HEK293 (cell line): ENCODE results near the gene GPS1.

Experiments used
- CTCF ChIA-PET: fragments of 350-600 bp; formaldehyde crosslinking; extraction: SDS; loops from one replicate; lab custom pipeline; 2021; ENCODE audit warnings: antibody characterized with exemption; lab: Yijun Ruan, JAX
- POLR2A ChIA-PET: fragments of 300-600 bp; formaldehyde crosslinking; extraction: SDS; loops from one replicate; lab custom pipeline; 2020; ENCODE audit warnings: antibody characterized with exemption, inconsistent platforms; lab: Yijun Ruan, JAX
- H3K27ac ChIP-seq: fragments of 200-500 bp; sonication (Bioruptor generic); 2 replicates; pipeline ENCODE4 v1.5.1; 2014; ENCODE audit warnings: low read depth, low read length, control low read depth, inconsistent platforms; ENCODE audit errors: extremely low read depth
- H3K36me3 ChIP-seq, 2 experiments: fragments of 200-500 bp in 1 of 2; sonication (Bioruptor generic) in 1 of 2; 1 replicate in 1 of 2; 2 replicates in 1 of 2; pipeline ENCODE4 v1.5.1; 2014 to 2017; ENCODE audit warnings: inconsistent platforms in 2 of 2, low read length in 2 of 2; ENCODE audit not compliant: control insufficient read depth in 2 of 2, insufficient read depth in 1 of 2
- H3K4me1 ChIP-seq: fragments of 200-500 bp; sonication (Bioruptor generic); 2 replicates; pipeline ENCODE4 v1.5.1; 2014; ENCODE audit warnings: mild to moderate bottlenecking, low read length, inconsistent platforms; ENCODE audit not compliant: control insufficient read depth, insufficient read depth
- H3K4me3 ChIP-seq: 2 replicates; pipeline ENCODE4 v1.5.1; 2011; ENCODE audit warnings: low read depth, mild to moderate bottlenecking, control low read depth, low read length, moderate library complexity
- H3K9me3 ChIP-seq: fragments of 200-500 bp; sonication (Bioruptor generic); 2 replicates; pipeline ENCODE4 v1.5.1; 2014; ENCODE audit warnings: low read depth, low read length, inconsistent platforms; ENCODE audit not compliant: control insufficient read depth, insufficient read depth
- ZBTB11 ChIP-seq: fragments of 450-650 bp; formaldehyde crosslinking; conservative IDR thresholded peaks from 2 replicates; pipeline ENCODE4 v1.5.1; 2016; ENCODE audit warnings: low read depth, missing biosample characterization, missing genetic modification characterization
- ZNF121 ChIP-seq: fragments of 450-650 bp; formaldehyde crosslinking; IDR thresholded peaks from 2 replicates; pipeline ENCODE4 v1.5.1; 2016; ENCODE audit warnings: missing biosample characterization, missing genetic modification characterization
- ZNF394 ChIP-seq: fragments of 450-650 bp; formaldehyde crosslinking; IDR thresholded peaks from 2 replicates; pipeline ENCODE4 v1.5.1; 2016; ENCODE audit warnings: missing biosample characterization, missing genetic modification characterization, mild to moderate bottlenecking, moderate library complexity, borderline replicate concordance
- ZNF433 ChIP-seq: fragments of 450-650 bp; formaldehyde crosslinking; IDR thresholded peaks from 2 replicates; pipeline ENCODE4 v1.5.1; 2016; ENCODE audit warnings: missing biosample characterization, missing genetic modification characterization, low read depth
- ZNF561 ChIP-seq: fragments of 450-650 bp; IDR thresholded peaks from 2 replicates; pipeline ENCODE4 v1.5.1; 2018; ENCODE audit warnings: missing biosample characterization, missing genetic modification characterization, borderline replicate concordance
- ZNF621 ChIP-seq: fragments of 450-650 bp; formaldehyde crosslinking; IDR thresholded peaks from 2 replicates; pipeline ENCODE4 v1.5.1; 2017; ENCODE audit warnings: missing biosample characterization, missing genetic modification characterization
- ZNF623 ChIP-seq: fragments of 450-650 bp; formaldehyde crosslinking; IDR thresholded peaks from 2 replicates; pipeline ENCODE4 v1.5.1; 2016; ENCODE audit warnings: missing biosample characterization, missing genetic modification characterization
- ZNF629 ChIP-seq: fragments of 450-650 bp; formaldehyde crosslinking; IDR thresholded peaks from 2 replicates; pipeline ENCODE4 v1.5.1; 2017; ENCODE audit warnings: missing biosample characterization, missing genetic modification characterization
- ZNF704 ChIP-seq: fragments of 450-650 bp; formaldehyde crosslinking; IDR thresholded peaks from 2 replicates; pipeline ENCODE4 v1.5.1; 2016; ENCODE audit warnings: missing biosample characterization, missing genetic modification characterization
- TF ChIP-seq, protein P1 (sequence below): fragments of 450-650 bp; formaldehyde crosslinking; IDR thresholded peaks from 2 replicates; pipeline ENCODE4 v1.5.1; 2017; ENCODE audit warnings: missing biosample characterization, missing genetic modification characterization
- TF ChIP-seq, protein P2 (sequence below): sonication (generic); formaldehyde crosslinking; IDR thresholded peaks from 2 replicates; pipeline ENCODE4 v1.8.1; 2022; ENCODE audit warnings: mild to moderate bottlenecking, moderate library complexity, missing genetic modification reagents

The GPS1 gene

GRCh38 chr17:82003411-82004381 is 48.0 kb upstream of the GPS1 start (continued):
- TF ChIP-seq ZBTB11, result no peak
- 0 out of 2 replicates have a peak, but pooled peaks have one; percentile 22 for TF ChIP-seq ZNF121 (tag by site-specific recombination)
- TF ChIP-seq ZNF629 (tag by site-specific recombination), result peak; percentile 29; the same call in 1 of the 2 replicates
- 0 out of 2 replicates have a peak, but pooled peaks have one; percentile 9 for TF ChIP-seq ZNF623 (tag by site-specific recombination)
- no peak for TF ChIP-seq ZNF704 (tag by site-specific recombination)
- TF ChIP-seq, protein P1, sequence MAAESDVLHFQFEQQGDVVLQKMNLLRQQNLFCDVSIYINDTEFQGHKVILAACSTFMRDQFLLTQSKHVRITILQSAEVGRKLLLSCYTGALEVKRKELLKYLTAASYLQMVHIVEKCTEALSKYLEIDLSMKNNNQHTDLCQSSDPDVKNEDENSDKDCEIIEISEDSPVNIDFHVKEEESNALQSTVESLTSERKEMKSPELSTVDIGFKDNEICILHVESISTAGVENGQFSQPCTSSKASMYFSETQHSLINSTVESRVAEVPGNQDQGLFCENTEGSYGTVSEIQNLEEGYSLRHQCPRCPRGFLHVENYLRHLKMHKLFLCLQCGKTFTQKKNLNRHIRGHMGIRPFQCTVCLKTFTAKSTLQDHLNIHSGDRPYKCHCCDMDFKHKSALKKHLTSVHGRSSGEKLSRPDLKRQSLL (tag by site-specific recombination), result no peak
- no peak for TF ChIP-seq ZNF621 (tag by site-specific recombination)

GRCh38 chr17:82004517-82005455 is 46.9 kb upstream of the GPS1 start:
- H3K36me3 ChIP-seq, result no peaks in the 10 kb centered on the region
- no peak overlapping the region for H3K4me3 ChIP-seq
- no peak overlapping the region for H3K27ac ChIP-seq
- H3K4me1 ChIP-seq, result peaks cover 6% of the 10 kb centered on the region; the same call in 1 of the 2 replicates
- no peak for TF ChIP-seq ZNF561 (tag by site-specific recombination)
- TF ChIP-seq ZNF394, result no peak
- TF ChIP-seq, protein P2, sequence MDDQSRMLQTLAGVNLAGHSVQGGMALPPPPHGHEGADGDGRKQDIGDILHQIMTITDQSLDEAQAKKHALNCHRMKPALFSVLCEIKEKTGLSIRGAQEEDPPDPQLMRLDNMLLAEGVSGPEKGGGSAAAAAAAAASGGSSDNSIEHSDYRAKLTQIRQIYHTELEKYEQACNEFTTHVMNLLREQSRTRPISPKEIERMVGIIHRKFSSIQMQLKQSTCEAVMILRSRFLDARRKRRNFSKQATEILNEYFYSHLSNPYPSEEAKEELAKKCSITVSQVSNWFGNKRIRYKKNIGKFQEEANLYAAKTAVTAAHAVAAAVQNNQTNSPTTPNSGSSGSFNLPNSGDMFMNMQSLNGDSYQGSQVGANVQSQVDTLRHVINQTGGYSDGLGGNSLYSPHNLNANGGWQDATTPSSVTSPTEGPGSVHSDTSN, result no peak
- TF ChIP-seq ZNF433 (tag by site-specific recombination), result no peak
- ChIA-PET CTCF (interaction anchor here (0.9 to 3.3 kb wide), 4 partner anchors 9 to 45 kb away, joined by 6 to 31 read pairs (median 14); partner anchors contain the start of gene NOTUM), POLR2A (interaction anchor here (1.6 to 1.7 kb wide), 2 partner anchors 14 to 25 kb away, joined by 3 to 13 read pairs; no protein-coding TSS in a partner anchor)
- no peaks in the 10 kb centered on the region for H3K9me3 ChIP-seq
